HK-2 (cell line): ENCODE measurements around the gene EIF5B.
A peak's percentile ranks its signal among the peaks of the same experiment; 100 is the strongest.
"Not testable (repeated sequence)": the region's sequence is repeated elsewhere in the genome, so short reads cannot be mapped to it uniquely, and the experiment has no call there.

Experiments
- DNase-seq: peaks from one replicate; pipeline ENCODE4 v3.0.0-alpha.2; 2018; ENCODE audit not compliant: unreplicated experiment

EIF5B gene

DNA sequence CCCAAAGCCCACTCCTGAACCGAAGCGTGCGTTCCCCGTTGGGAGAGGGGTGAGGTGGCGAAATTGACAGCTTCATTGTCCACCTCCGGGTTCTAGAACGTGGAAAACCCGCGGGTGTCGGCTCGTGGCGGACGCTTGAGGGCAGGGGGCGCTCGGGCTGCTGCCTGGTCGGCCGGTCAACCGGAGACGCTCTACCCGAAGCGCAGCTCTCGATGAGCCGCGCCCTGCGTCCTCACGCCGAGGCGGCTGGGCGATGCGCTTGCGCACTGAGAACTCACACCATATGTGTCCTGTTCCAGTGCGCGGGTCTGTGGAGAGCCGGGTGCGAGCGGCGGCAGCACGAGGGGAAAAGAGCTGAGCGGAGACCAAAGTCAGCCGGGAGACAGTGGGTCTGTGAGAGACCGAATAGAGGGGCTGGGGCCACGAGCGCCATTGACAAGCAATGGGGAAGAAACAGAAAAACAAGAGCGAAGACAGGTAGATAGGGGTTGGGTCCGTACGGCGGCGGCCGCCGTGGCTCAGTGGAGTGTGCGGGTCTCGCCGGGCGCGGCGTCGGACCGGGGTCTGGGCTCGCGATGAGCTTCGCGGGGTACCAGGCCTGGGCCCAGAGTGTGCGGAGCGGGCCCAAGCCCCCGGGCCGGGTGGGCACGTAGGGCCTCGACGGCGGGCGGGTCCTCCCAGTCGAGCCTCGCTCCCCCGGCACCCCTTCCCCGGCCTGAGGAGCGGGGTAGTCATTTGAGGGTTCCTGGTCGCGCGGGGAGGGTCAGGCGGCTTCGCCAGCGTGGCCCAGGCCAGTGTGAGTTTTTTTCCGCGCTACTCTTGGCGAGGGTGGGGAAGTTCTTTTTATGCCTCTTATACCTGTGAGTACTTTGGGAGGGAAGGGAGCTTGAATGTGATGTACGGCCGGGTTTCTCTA, at the start of gene EIF5B:
Gene EIF5B (plus strand): TSS at position 277 of the 916 bp plus-strand sequence. CDS start 166 bp downstream, at position 443.
- peak; percentile 96 for DNase-seq

- no peak for DNase-seq
Measured at GRCh38 chr2:99297994-99298393, 39.2 kb upstream of the EIF5B start.

GRCh38 chr2:99299580-99299979, 37.6 kb upstream of the EIF5B start:
- DNase-seq = no peak

DNA sequence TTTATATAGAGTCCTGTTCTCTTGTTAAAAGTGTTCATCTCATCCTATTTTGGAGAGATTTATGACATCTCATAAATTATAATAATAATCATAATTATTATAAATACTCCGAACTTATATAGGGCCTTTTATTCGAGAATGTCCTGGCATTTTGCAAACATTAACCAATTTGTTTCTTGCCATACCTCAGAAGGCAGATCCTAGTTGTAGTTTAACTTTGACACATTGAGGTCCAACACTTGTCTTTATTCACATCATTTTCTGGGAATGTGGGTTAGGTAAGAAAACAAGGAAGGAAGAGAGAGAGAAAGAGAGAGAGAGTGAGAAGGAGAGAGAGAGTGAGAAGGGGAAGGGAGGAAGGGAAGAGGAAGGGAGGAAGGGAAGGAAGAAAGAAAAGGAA, 36.1 kb upstream of the EIF5B start, which contains the start of gene LYG1:
Gene LYG1 (minus strand): TSS at position 101 of the 400 bp plus-strand sequence. CDS start 5,527 bp downstream, outside the sequence.
- DNase-seq = not testable (repeated sequence)

GRCh38 chr2:99317161-99317872, 19.9 kb upstream of the EIF5B start:
- DNase-seq = no peak

GRCh38 chr2:99317873-99318200, 19.4 kb upstream of the EIF5B start:
- DNase-seq = not testable (repeated sequence)

GRCh38 chr2:99325384-99325783, 11.8 kb upstream of the EIF5B start:
- DNase-seq = no peak

GRCh38 chr2:99335911-99336803, 1.0 kb upstream of the EIF5B start, which contains the start of gene TXNDC9:
TXNDC9 (minus strand) TSS chr2:99336333; CDS start chr2:99333210, 3,123 bp downstream.
- DNase-seq = peak; percentile 99

GRCh38 chr2:99336804-99337112, 431 bp upstream of the EIF5B start:
- no peak for DNase-seq

DNA sequence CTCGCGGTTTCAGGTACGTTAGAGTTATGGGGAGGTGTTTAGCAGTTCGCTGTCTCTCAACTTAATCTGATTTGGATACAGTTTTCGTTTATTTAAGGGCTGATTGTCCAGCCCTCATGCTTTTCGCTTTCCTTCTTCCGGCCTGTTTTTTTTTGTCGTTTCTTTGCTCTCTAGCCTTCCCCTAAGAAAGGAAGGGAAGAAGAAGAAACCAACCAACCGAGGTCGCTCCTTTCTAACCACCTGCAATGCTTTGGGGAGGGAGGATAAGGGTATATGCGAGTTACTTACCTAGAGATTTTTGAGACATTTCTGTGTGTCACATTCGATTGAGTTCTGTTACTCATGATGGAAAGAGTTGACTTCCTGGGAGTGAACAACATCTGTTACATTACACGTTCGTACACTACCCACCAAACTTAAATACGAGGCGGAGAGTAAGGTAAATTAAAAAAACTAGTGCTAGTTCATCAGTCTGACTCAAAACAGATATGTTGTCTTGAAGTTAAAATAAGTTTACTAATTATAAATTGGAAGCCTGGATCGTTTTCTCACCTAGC, 918 bp downstream of the EIF5B start:
- DNase-seq = no peak

GRCh38 chr2:99340669-99341236, 3.6 kb downstream of the EIF5B start:
- no peak for DNase-seq

GRCh38 chr2:99342536-99342935, 5.3 kb downstream of the EIF5B start:
- no peak for DNase-seq

- not testable (repeated sequence) for DNase-seq
Measured at GRCh38 chr2:99345446-99345845, 8.3 kb downstream of the EIF5B start.

DNA sequence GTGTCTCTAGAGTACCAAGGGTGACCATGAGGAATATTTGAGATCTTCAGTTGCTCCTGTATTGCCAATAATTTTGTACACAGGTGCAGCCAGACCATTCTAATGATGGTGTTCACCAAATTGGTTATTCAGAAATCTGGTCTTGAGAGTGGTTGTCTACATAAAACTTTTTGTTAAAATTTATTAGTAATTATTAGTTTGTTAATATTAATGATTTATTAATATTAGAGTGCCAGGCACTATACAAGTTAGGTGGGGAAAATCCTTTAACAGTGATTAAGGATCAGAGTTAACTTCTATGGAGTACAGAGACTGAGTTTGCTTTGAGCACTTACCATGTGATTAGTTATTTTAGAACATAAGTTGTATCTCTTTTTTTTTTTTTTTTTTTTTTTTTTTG, 9.0 kb downstream of the EIF5B start:
- DNase-seq = no peak

GRCh38 chr2:99348173-99348572, 11.0 kb downstream of the EIF5B start:
- DNase-seq = no peak

GRCh38 chr2:99350194-99350593, 13.0 kb downstream of the EIF5B start:
- no peak for DNase-seq

DNA sequence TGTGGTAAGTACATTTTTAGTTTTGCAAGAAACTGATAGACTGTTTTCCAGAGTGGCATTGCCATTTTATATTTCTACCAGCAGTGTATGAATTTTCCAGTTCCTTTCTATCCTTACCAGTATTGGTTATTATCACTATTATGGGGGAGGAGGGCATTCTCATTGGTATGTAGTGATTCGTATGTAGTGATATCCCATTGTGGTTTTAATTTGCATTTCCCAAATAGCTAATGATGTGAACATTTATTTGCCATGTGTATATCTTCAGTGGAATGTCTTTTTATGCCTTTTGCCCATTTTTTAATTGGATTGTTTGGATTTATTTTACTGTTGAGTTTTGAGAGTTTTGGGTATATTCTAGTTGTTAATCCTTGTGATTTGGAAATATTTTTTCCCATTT, 16.9 kb downstream of the EIF5B start:
- DNase-seq = no peak

- not testable (repeated sequence) for DNase-seq
Measured at GRCh38 chr2:99354825-99355224, 17.6 kb downstream of the EIF5B start.

DNA sequence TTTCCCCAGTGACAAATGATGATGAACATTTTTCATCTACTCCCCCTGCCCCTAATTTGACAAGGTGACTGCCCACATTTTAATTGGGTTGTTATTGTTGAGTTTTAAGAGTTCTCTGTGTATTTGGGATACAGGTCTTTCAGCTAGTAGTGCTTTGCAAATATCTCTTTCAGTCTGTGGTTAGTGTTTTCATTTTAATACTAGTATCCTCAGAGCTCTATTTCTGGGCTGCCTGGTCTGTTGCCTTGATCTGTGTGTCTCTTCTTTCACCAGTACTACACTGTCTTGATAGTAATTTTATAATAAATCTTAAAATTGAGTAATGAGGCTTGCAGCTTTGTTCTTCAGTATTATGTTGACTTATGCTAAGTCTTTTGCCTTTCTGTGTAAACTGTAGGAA, 19.7 kb downstream of the EIF5B start:
- no peak for DNase-seq

DNA sequence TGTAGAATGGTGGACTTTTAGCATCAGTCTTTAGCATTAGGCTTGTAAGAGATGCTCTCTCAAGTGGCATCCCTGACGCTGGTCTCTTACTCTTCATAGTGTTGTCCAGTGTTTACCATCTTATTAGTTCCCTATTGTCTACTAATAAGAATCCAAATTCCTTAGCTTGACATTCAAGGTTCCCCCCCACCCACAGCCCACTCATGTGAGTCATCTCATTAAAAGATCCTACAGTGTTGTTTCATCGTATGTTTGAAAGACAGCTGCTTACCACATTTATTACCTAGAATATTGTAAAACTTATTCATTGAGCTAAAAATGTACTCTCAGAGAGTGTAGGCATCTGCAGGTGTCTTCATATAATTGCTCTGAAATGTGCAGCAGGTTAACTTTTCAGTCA, 28.5 kb downstream of the EIF5B start:
- no peak for DNase-seq

GRCh38 chr2:99368854-99369253, 31.7 kb downstream of the EIF5B start:
- DNase-seq = not testable (repeated sequence)
